CD8-positive, alpha-beta memory T cell (primary cell): ENCODE data around the gene SMIM7. TPM values are rescaled to one million over a fixed set of nuclear protein-coding genes. Genes with fewer than 3 reads are reported as not detected.

Source experiments
- CTCF ChIA-PET: fragments of 350-600 bp; sonication (Branson Sonifier 250); formaldehyde crosslinking; loops from one replicate; lab custom pipeline; 2021; ENCODE audit warnings: antibody characterized with exemption; lab: Charles Lee
- POLR2A ChIA-PET: fragments of 350-600 bp; sonication (Branson Sonifier 250); formaldehyde crosslinking; loops from one replicate; lab custom pipeline; 2021; ENCODE audit warnings: antibody characterized with exemption; lab: Charles Lee
- DNase-seq, 5 donors: peaks; one replicate each; pipeline versions ENCODE4 v3.0.0 to v3.0.0-alpha.2; 2020 to 2022; ENCODE audit warnings: mixed read lengths in 1 of 5
- H3K27ac ChIP-seq: one replicate; pipeline ENCODE4 v1.7.0; 2013; ENCODE audit warnings: low read depth, mild to moderate bottlenecking, low read length, moderate library complexity
- H3K27me3 ChIP-seq: 2 replicates; pipeline ENCODE4 v1.7.0; 2013; ENCODE audit warnings: low read length, mild to moderate bottlenecking; ENCODE audit not compliant: insufficient read depth, poor library complexity, severe bottlenecking
- H3K36me3 ChIP-seq: 2 replicates; pipeline ENCODE4 v1.7.0; 2013; ENCODE audit warnings: mild to moderate bottlenecking, low read length, moderate library complexity; ENCODE audit not compliant: insufficient read depth
- H3K4me1 ChIP-seq: 2 replicates; pipeline ENCODE4 v1.7.0; 2013; ENCODE audit warnings: mild to moderate bottlenecking, low read length, moderate library complexity; ENCODE audit not compliant: insufficient read depth
- H3K4me3 ChIP-seq: 2 replicates; pipeline ENCODE4 v1.7.0; 2013; ENCODE audit warnings: mild to moderate bottlenecking, low read length
- H3K9me3 ChIP-seq: 2 replicates; pipeline ENCODE4 v1.7.0; 2013; ENCODE audit warnings: mild to moderate bottlenecking, low read length
- H3K27ac Mint-ChIP-seq, 8 donors: one replicate each; pipeline ENCODE4 v1.8.0; 2020 to 2021; ENCODE audit warnings: mixed read lengths in 8 of 8, mild to moderate bottlenecking in 6 of 8, inconsistent platforms in 3 of 8, moderate library complexity in 3 of 8
- H3K27me3 Mint-ChIP-seq, 2 donors: one replicate each; pipeline ENCODE4 v1.8.0; 2020 to 2021; ENCODE audit warnings: mixed read lengths in 2 of 2, mild to moderate bottlenecking in 1 of 2, moderate library complexity in 1 of 2
- H3K36me3 Mint-ChIP-seq, 3 donors: one replicate each; pipeline ENCODE4 v1.8.0; 2020 to 2021; ENCODE audit warnings: mixed read lengths in 3 of 3, inconsistent platforms in 1 of 3, mild to moderate bottlenecking in 1 of 3
- H3K4me1 Mint-ChIP-seq, 3 donors: one replicate each; pipeline ENCODE4 v1.8.0; 2020 to 2021; ENCODE audit warnings: mixed read lengths in 3 of 3, inconsistent platforms in 1 of 3, mild to moderate bottlenecking in 1 of 3
- H3K4me3 Mint-ChIP-seq, 7 donors: one replicate each; pipeline ENCODE4 v1.8.0; 2020 to 2021; ENCODE audit warnings: mixed read lengths in 7 of 7, mild to moderate bottlenecking in 6 of 7, moderate library complexity in 4 of 7, inconsistent platforms in 2 of 7
- H3K9me3 Mint-ChIP-seq, 5 donors: one replicate each; pipeline ENCODE4 v1.8.0; 2020 to 2022; ENCODE audit warnings: mixed read lengths in 5 of 5, mild to moderate bottlenecking in 3 of 5, moderate library complexity in 2 of 5, inconsistent platforms in 1 of 5
- polyA plus RNA-seq: library from polyadenylated mRNA; unstranded; fragments of 300-500 nt; fragmentation: Illumina TruSeq; gene quantifications from one replicate; pipeline ENCODE4 v1.2.3, GENCODE V29; 2021
- total RNA-seq, 2 experiments: library from RNA; stranded (reverse); gene quantifications; one replicate each; pipeline ENCODE4 v1.2.3, GENCODE V29; 2021

Gene SMIM7
- total and polyA plus RNA-seq, 3 experiments from 2014 or later: 61.7 to 64.5 (median 64.5) TPM

DNA sequence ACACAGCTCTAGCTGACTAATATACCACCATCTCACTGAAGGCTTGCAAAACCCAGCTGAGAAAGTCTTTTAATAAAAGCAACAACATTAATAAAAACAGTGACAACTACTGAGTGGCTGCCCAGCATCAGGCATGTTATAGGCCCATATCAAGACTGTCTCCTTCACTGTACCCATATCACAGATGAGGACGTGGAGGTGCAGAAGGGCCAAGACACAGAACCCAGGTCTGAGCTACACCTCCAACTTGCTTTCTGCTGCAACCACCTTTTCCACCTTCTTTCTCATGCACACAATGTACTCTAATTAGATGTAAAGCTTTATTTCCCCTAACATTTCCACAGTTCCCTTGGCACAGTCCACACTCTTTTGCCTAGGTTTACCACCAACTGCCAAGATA is 21.3 kb downstream of the SMIM7 start:
- DNase-seq: no peak
- Histone ChIP-seq H3K36me3 (peaks cover 18% of the 10 kb centered on the region), H3K4me1 (no peaks in the 10 kb centered on the region), H3K27ac (no peak overlapping the region), H3K9me3 (no peaks in the 10 kb centered on the region), H3K27me3 (no peaks in the 10 kb centered on the region), H3K4me3 (no peak overlapping the region)
- CTCF ChIA-PET: no interaction called here
- Mint-ChIP-seq H3K36me3 (peaks cover 0 to 70% (median 9%) of the 10 kb centered on the region in 3 donors), H3K27ac (peak overlapping the region in 3 of 8 donors; percentile 3 to 89 (median 45)), H3K9me3 (no peaks in the 10 kb centered on the region), H3K4me1 (peaks cover 16 to 29% (median 22%) of the 10 kb centered on the region in 3 donors), H3K4me3 (no peak overlapping the region), H3K27me3 (no peaks in the 10 kb centered on the region)
- POLR2A ChIA-PET: interaction anchor here (0.6 kb wide), 1 partner anchor 72 kb away, joined by 6 read pairs; no protein-coding TSS in a partner anchor

DNA sequence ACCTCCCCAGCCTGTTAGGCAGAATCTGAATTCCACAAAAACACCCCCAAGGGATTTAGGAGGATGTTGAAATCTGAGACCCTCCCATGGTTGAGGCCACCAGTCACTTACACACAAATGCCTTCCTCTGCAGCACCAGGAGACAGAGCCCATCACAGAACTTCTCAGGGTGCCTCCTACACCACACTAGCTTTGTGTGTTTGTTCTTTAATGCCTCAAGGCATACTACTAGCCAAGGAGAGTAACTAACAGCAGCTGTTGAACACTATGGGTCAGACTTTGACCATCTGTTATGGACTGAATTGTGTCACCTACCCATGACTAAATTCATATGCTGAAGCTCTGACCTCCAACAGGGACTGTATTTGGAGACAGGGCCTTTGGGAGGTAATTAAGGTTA is 22.4 kb downstream of the SMIM7 start:
- Mint-ChIP-seq H3K36me3 (peaks cover 0 to 65% (median 7%) of the 10 kb centered on the region in 3 donors), H3K27me3 (no peaks in the 10 kb centered on the region), H3K4me3 (no peak overlapping the region), H3K4me1 (peaks cover 13 to 26% (median 18%) of the 10 kb centered on the region in 3 donors), H3K27ac (peak overlapping the region in 4 of 8 donors; percentile 17 to 88 (median 34)), H3K9me3 (no peaks in the 10 kb centered on the region)
- Histone ChIP-seq H3K27ac (no peak overlapping the region), H3K36me3 (peaks cover 17% of the 10 kb centered on the region), H3K9me3 (no peaks in the 10 kb centered on the region), H3K4me3 (no peak overlapping the region), H3K4me1 (no peaks in the 10 kb centered on the region), H3K27me3 (no peaks in the 10 kb centered on the region)
- CTCF ChIA-PET: interaction anchor here (1.4 kb wide), 1 partner anchor 25 kb away, joined by 3 read pairs; no protein-coding TSS in a partner anchor
- DNase-seq: no peak
- POLR2A ChIA-PET: no interaction called here

DNA sequence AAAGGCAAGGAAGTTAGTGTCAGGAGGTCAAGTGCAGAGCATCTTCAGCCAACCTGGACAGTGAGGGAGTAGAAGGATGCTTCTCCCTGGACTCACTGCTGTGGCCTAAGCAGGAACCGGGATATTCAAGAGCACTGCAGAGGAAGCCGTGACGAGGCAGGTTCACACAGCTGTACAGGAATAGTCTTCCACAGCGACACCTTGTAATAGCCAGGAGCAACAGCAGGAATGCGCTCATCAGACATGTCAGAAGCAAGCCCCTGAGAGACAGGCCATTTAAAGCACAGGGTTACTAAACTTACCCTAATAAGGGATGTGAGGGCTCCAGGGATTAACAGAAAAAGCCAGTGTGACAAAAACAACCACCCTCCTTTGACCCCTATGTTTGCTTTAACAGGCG is 28.5 kb downstream of the SMIM7 start:
- no peaks in the 10 kb centered on the region for H3K36me3 ChIP-seq
- Mint-ChIP-seq H3K27ac (peak overlapping the region in 3 of 8 donors; percentile 27 to 68 (median 32)), H3K4me1 (peaks cover 17 to 26% (median 19%) of the 10 kb centered on the region in 3 donors), H3K4me3 (no peak overlapping the region), H3K27me3 (no peaks in the 10 kb centered on the region), H3K9me3 (no peaks in the 10 kb centered on the region), H3K36me3 (peaks cover 0 to 52% (median 2%) of the 10 kb centered on the region in 3 donors)
- ChIA-PET CTCF (interaction anchor here (0.7 kb wide), 1 partner anchor 135 kb away, joined by 3 read pairs; no protein-coding TSS in a partner anchor), POLR2A (interaction anchor here (1.5 kb wide), 1 partner anchor 44 kb away, joined by 4 read pairs; no protein-coding TSS in a partner anchor)
- no peak overlapping the region for H3K27ac ChIP-seq
- DNase-seq: no peak
- H3K9me3 ChIP-seq: no peaks in the 10 kb centered on the region
- H3K27me3 ChIP-seq: no peaks in the 10 kb centered on the region
- no peak overlapping the region for H3K4me3 ChIP-seq
- peaks cover 14% of the 10 kb centered on the region for H3K4me1 ChIP-seq

DNA sequence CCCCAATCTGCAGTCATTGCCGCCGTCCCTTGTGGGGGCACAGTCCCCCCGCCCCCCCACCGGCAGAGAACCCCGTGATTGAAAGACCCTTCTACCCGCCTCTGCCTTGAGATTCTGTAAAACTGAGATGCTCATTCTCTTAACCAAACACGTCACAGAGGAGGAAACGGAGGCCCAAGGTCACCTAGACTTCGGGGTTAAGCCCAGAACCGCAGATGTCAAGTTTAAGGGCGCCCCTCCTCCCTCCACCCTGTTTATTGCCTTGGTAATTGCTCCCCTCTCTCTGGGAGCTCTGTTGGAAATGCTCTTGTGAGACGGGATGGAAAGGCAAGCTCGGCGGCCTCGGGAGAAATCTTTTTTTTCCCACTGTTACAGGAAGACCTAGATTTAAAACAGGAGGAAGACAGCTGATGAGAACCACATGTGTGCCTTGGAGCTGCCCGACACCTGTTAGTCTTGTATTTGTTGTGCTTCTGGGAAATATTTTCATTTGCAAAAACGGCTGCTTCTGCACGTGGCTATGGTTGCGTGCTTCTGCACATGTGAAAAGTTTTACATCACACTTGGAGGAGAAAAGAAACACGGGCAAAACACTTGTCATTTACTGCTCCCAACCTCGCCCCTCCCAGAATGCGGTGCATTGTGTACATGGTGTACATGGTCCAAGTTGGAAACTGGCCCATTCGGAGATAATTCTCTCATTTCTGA is 30.8 kb downstream of the SMIM7 start:
- Mint-ChIP-seq H3K27ac (peak overlapping the region; percentile 90 to 100 (median 96)), H3K36me3 (peaks cover 0 to 56% (median 3%) of the 10 kb centered on the region in 3 donors), H3K27me3 (no peaks in the 10 kb centered on the region), H3K4me1 (peaks cover 34 to 45% (median 41%) of the 10 kb centered on the region in 3 donors), H3K4me3 (peak overlapping the region; percentile 94 to 99 (median 96)), H3K9me3 (no peaks in the 10 kb centered on the region)
- no peak for DNase-seq
- CTCF ChIA-PET: interaction anchor here (0.8 to 2.9 kb wide), 5 partner anchors 19 to 55 kb away, joined by 3 to 8 read pairs (median 4); partner anchors contain the start of gene SMIM7
- Histone ChIP-seq H3K27ac (peak overlapping the region; percentile 90), H3K4me1 (peaks cover 24% of the 10 kb centered on the region), H3K36me3 (peaks cover 9% of the 10 kb centered on the region), H3K9me3 (no peaks in the 10 kb centered on the region), H3K4me3 (peak overlapping the region; percentile 79), H3K27me3 (no peaks in the 10 kb centered on the region)
- POLR2A ChIA-PET: interaction anchor here (0.6 to 2.1 kb wide), 4 partner anchors 20 to 45 kb away, joined by 3 to 20 read pairs (median 6); partner anchors contain the start of gene SMIM7

DNA sequence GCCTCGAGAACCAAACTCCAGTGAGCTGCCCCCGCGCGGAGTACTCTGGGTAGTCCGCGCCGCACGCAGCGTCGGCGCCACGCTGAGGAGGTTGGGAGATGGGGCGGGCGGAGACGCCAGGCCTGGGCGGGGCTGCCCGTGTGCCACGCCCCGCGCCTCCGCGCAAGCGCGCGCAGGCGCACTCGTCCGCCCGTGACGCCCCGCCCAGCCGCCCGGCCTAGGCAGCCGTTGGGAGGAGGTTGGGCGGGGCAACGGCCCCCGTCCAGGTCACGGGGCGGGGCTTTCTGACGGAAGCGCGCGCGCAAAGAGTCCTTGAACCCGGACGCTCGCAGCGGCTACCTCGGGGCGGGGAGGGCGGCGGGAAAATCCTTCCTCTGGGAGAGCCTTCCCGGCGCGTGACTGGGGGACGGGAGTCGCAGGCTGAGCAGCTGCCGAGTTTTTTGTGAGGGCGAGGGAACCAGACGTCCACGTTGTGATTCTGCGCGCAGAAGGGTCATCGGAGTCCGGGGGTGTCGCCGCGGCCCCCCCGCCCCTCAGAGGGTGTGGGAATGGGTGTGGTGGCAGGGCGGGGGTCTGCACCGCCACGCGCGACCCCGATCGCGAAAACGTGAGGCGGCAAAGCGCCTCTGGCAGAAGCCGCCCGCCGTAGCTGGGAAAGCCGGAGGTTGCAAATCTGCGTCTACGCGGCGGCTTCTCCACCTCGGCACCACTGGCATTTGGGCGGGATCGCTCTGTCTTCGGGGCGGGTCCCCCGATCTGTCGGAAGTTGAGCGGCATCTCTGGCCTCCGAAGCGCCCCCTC is 31.6 kb downstream of the SMIM7 start, which contains the start of gene MED26:
TSS of gene MED26 (minus strand) at position 22 of the 801 bp plus-strand sequence. CDS start 261 bp downstream, outside the sequence.
- CTCF ChIA-PET: interaction anchor here (1.1 to 2.9 kb wide), 5 partner anchors 31 to 54 kb away, joined by 3 to 8 read pairs (median 4); partner anchors contain the start of gene SMIM7
- H3K36me3 ChIP-seq: peaks cover 9% of the 10 kb centered on the region
- peak; percentile 91 to 97 (median 93) for DNase-seq
- POLR2A ChIA-PET: interaction anchor here (0.6 to 2.7 kb wide), 7 partner anchors 19 to 56 kb away, joined by 3 to 20 read pairs (median 7); partner anchors contain the start of genes SLC35E1 and SMIM7
- H3K27me3 ChIP-seq: no peaks in the 10 kb centered on the region
- Mint-ChIP-seq H3K27ac (peak within 1 kb of the TSS; percentile 90 to 100 (median 96)), H3K9me3 (no peaks in the 10 kb centered on the region), H3K4me1 (peaks cover 37 to 52% (median 47%) of the 10 kb centered on the region in 3 donors), H3K36me3 (peaks cover 0 to 55% (median 3%) of the 10 kb centered on the region in 3 donors), H3K4me3 (peak within 1 kb of the TSS; percentile 95 to 99 (median 98)), H3K27me3 (no peaks in the 10 kb centered on the region)
- peak within 1 kb of the TSS; percentile 83 for H3K4me3 ChIP-seq
- H3K4me1 ChIP-seq: peaks cover 30% of the 10 kb centered on the region
- H3K27ac ChIP-seq: peak within 1 kb of the TSS; percentile 90
- no peaks in the 10 kb centered on the region for H3K9me3 ChIP-seq

DNA sequence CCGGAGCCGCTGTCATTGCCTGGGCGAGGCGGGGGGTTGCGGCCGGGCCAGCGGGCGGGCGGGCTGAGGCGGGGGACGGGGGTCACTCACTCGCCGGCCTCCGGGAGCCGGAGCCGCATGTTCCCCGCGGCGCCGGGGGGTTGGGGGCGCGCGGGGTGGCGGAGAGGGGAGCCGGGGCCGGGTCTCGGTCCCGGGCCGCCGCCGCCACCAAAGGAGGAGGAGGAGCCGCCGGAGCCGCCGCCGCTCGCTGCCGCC is 32.1 kb downstream of the SMIM7 start:
- peak in 1 of 5 donors; percentile 8 for DNase-seq
- ChIA-PET POLR2A (interaction anchor here (0.9 to 2.7 kb wide), 6 partner anchors 32 to 94 kb away, joined by 3 to 20 read pairs (median 6); partner anchors contain the start of genes SLC35E1 and SMIM7), CTCF (interaction anchor here (1.2 to 2.9 kb wide), 4 partner anchors 32 to 43 kb away, joined by 3 to 8 read pairs (median 4); partner anchors contain the start of gene SMIM7)
- Mint-ChIP-seq H3K9me3 (no peaks in the 10 kb centered on the region), H3K27ac (peak overlapping the region in 4 of 8 donors; percentile 43 to 96 (median 81)), H3K36me3 (peaks cover 0 to 58% (median 3%) of the 10 kb centered on the region in 3 donors), H3K27me3 (no peaks in the 10 kb centered on the region), H3K4me1 (peaks cover 40 to 57% (median 52%) of the 10 kb centered on the region in 3 donors), H3K4me3 (peak overlapping the region; percentile 87 to 99 (median 96))
- Histone ChIP-seq H3K36me3 (peaks cover 9% of the 10 kb centered on the region), H3K27ac (peak overlapping the region; percentile 68), H3K4me3 (peak overlapping the region; percentile 83), H3K27me3 (no peaks in the 10 kb centered on the region), H3K4me1 (peaks cover 35% of the 10 kb centered on the region), H3K9me3 (no peaks in the 10 kb centered on the region)

DNA sequence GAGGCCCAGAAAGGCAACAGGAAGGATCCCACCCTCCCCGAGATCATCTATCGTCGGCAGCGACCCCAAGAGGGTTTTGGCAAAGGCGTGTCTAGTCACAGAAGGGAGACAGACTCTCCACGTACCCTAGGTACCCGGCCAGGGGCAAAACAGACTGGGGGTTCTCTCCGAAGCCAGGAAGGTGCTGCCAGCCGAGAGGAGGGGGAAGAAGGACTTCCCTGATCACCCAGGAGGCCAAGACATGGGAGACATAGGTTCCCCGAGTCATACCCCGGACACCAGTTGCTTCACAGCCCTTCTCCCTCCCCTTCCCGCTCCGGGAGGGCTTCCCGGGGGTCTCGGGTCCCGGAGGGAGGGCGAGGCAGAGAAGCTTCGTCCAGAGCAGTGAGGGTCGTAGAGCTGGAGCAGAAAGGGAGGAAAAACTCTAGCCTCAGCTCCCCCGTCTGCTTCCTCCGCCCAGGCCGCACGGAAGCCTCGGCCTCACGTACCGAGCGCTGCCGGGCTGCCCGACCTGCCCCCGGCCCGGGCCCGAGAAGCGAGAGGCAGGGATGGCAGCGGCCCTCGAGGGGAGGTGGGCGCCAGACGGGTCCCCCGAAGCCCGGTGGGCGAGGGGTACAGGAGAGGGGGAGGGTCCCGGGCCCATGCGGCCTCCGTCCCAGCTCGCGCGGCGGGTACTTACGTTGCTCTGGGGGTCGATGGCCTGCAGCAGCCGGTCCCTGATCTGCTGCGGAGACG is 32.6 kb downstream of the SMIM7 start:
- Histone ChIP-seq H3K27ac (peak overlapping the region; percentile 68), H3K4me3 (peak overlapping the region; percentile 83), H3K9me3 (no peaks in the 10 kb centered on the region), H3K36me3 (peaks cover 9% of the 10 kb centered on the region), H3K4me1 (peaks cover 35% of the 10 kb centered on the region), H3K27me3 (no peaks in the 10 kb centered on the region)
- ChIA-PET CTCF (interaction anchor here (1.2 to 2.9 kb wide), 3 partner anchors 32 to 100 kb away, joined by 3 to 8 read pairs (median 3); partner anchors contain the start of gene SMIM7), POLR2A (interaction anchor here (0.9 to 2.7 kb wide), 7 partner anchors 11 to 93 kb away, joined by 3 to 20 read pairs (median 6); partner anchors contain the start of genes SLC35E1 and SMIM7)
- peak overlapping the region; percentile 87 to 98 (median 92) for H3K4me3 Mint-ChIP-seq
- DNase-seq: peak in 1 of 5 donors; percentile 36
- peaks cover 40 to 62% (median 57%) of the 10 kb centered on the region in 3 donors for H3K4me1 Mint-ChIP-seq
- no peaks in the 10 kb centered on the region for H3K9me3 Mint-ChIP-seq
- peak overlapping the region; percentile 47 to 92 (median 89) for H3K27ac Mint-ChIP-seq
- peaks cover 0 to 56% (median 3%) of the 10 kb centered on the region in 3 donors for H3K36me3 Mint-ChIP-seq
- no peaks in the 10 kb centered on the region for H3K27me3 Mint-ChIP-seq
